ENCODE measurements around the gene PHLPP1.

- TF ChIP-seq CTCF (IDR thresholded peaks at IDR 0.05) (no peak), POLR2A (IDR thresholded peaks at IDR 0.05) (no peak)
Observed at GRCh38 chr18:62737241-62737873, 22.0 kb downstream of the PHLPP1 start.
